OCI-LY7 (cell line): ENCODE data around the gene CA9.
"Not testable (repeated sequence)": the region's sequence is repeated elsewhere in the genome, so short reads cannot be mapped to it uniquely, and the experiment has no call there.

Experiments used
- EZH2phosphoT487 ChIP-seq: fragments of 200-600 bp; sonication (generic); IDR thresholded peaks from 2 replicates; pipeline ENCODE4 v1.6.1; 2018; ENCODE audit warnings: low read depth, borderline replicate concordance, mild to moderate bottlenecking, mixed run types, antibody characterized with exemption, low read length, moderate library complexity, mixed read lengths
- TF ChIP-seq, protein P1 (sequence below): fragments of 200-600 bp; sonication (generic); conservative IDR thresholded peaks from 2 replicates; pipeline ENCODE4 v1.5.1; 2014; ENCODE audit warnings: mild to moderate bottlenecking, antibody characterized with exemption, low read length, moderate library complexity, mixed read lengths

DNA sequence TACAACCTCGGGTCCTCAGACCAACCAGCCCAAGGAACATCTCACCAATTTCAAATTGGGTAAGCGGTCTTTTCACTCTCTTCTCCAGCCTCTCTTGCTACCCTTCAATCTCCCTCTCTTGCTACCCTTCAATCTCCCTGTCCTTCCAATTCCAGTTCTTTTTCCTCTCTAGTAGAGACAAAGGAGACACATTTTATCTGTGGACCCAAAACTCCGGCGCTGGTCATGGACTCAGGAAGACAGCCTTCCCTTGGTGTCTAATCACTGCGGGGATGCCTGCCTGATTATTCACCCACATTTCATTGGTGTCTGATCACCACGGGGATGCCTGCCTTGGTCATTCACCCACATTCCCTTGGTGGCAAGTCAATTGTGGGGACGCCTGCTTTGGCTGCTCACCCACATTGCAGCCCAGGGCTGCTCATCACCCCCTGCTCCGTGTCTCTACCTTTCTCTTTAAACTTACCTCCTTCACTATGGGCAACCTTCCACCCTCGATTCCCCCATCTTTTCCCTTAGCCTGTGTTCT, 36.2 kb upstream of the CA9 start:
- TF ChIP-seq, protein P1, sequence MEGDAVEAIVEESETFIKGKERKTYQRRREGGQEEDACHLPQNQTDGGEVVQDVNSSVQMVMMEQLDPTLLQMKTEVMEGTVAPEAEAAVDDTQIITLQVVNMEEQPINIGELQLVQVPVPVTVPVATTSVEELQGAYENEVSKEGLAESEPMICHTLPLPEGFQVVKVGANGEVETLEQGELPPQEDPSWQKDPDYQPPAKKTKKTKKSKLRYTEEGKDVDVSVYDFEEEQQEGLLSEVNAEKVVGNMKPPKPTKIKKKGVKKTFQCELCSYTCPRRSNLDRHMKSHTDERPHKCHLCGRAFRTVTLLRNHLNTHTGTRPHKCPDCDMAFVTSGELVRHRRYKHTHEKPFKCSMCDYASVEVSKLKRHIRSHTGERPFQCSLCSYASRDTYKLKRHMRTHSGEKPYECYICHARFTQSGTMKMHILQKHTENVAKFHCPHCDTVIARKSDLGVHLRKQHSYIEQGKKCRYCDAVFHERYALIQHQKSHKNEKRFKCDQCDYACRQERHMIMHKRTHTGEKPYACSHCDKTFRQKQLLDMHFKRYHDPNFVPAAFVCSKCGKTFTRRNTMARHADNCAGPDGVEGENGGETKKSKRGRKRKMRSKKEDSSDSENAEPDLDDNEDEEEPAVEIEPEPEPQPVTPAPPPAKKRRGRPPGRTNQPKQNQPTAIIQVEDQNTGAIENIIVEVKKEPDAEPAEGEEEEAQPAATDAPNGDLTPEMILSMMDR = not testable (repeated sequence)
- TF ChIP-seq EZH2phosphoT487 = not testable (repeated sequence)
